K562 treated with DMSO at 1 percent for 4 hours (cell line): Measurements from ENCODE around the gene COX20. TPM values are rescaled to one million over a fixed set of nuclear protein-coding genes. Genes with fewer than 3 reads are reported as not detected.

ENCODE experiments used
- total RNA-seq: library from RNA; unstranded; fragments of 300-600 nt; gene quantifications from 2 replicates; pipeline ENCODE4 v1.2.3, GENCODE V29; 2022; ENCODE audit not compliant: insufficient read depth

Gene COX20
- total RNA-seq = 16.1 and 24.6 TPM in 2 replicates

GRCh38 chr1:244835276-244836134 is at the start of gene COX20:
TSS of gene COX20 (plus strand) at chr1:244835658. CDS start at chr1:244835715, 57 bp downstream.

GRCh38 chr1:244864253-244865027 is 29.0 kb downstream of the COX20 start, which contains the start of gene HNRNPU:
TSS of gene HNRNPU (minus strand) at chr1:244864543. CDS start at chr1:244864307, 236 bp downstream.

Other genes with a start within 250 kb of the COX20 start
- gene DESI2, start 182.5 kb upstream of the COX20 start, total RNA-seq = 21.0 and 28.2 TPM in 2 replicates
- 124 and 152 TPM in 2 replicates for gene HNRNPU, start 28.9 kb downstream of the COX20 start, total RNA-seq